ENCODE results near the gene PWP2. TPM values are rescaled to one million over a fixed set of nuclear protein-coding genes. Genes with fewer than 3 reads are reported as not detected.

The PWP2 gene
- 7.8 TPM for total RNA-seq

DNA sequence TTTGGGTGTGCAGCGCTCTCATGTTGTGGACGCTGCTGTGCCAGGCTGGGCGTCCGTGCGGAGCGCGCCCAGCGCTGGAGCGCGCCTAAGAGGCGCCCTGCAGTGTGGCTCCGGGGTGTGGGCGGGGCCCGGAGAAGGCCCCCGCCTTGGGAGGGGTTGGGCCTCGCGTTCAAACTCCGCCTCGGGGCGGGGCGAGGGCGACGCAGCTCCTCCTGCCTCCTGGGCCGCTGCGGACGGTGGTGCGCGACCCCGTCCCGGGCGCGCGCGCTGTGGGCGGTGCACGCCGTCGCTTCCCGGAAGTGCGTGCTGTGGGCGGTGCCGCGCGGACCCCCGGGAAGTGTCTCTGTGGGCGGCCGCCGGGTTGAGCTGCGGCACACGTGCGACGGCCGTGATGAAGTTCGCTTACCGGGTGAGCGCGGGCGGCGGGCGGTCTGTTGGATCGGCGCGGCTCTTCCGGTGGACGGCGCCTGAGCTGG, at the start of gene PWP2:
PWP2 (plus strand) TSS at position 374 of the 476 bp plus-strand sequence; CDS start at position 392, 18 bp downstream.
- DNase-seq (ENCODE audit: low read depth in 2 of 3, low spot score in 2 of 3): peak in 1 of 3 donors; percentile 43

DNA sequence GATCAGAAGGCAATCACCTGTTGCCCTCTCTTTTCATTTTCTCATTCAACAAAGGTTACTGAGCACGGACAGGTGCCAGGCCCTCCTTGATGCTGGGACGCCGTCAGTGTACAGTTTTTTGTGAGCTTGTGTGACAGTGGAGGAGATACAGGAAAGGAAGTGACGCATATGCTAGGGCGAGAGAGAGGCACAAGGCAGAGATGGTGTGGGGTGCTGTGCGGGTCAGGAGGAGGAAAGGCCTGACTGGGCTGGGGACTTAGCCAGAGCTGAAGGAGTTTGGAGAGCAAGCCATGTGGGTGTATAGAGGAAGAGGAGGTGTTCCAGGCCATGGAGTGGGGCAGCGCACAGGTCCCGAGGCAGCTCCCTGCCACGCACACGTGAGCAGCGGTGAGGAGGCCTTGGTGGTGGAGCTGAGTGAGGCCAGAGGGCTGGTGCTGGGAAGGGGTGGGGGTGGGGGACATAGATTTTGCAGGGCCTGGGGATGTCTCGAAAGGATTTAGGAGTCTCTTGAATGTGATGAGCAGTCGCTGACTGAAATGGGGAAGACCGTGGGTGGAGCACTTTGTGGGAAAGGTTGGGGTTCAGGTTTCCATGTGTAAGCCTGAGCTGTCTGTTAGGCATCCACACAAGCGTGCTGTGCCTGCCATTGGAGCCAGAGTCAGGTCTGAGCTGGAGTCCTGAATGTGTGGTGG, 49.1 kb upstream of the PWP2 start:
- no peak for DNase-seq (ENCODE audit: low read depth in 2 of 3, low spot score in 2 of 3)

DNA sequence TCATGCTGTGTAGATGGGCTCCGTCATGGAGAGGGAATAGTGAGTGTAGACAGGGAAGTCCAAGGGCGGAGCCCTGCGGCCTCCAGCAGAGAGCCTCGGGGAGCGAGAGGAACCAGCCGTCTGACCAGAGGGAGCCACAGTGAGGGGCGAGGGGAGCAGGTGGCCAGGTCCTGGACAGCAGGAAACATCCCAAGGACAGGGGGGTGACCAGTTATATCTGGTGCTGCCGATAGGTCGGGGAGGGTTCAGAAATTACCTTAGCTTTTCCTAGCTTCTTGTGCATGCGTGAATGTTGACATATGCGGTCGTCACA, 48.6 kb upstream of the PWP2 start:
- no peak for DNase-seq (ENCODE audit: low read depth in 2 of 3, low spot score in 2 of 3)

DNA sequence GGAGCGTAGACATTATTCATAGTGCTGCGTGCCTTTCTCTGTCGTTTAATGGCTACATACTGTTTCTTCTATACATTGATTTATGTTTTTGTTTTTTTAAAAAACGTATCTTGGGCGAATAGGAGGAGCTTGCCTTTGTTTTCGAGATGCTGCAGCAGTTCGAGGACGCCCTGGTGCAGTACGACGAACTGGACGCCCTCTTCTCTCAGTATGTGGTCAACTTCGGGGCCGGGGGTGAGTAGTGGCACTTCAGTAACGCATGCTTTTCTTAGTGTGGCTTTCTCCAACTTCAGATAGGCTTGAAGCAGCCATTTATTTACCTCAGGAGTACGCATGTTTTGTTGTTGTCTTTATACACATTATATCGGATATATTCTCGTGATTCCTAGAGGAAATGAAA, 48.2 kb upstream of the PWP2 start:
- no peak for DNase-seq (ENCODE audit: low read depth in 2 of 3, low spot score in 2 of 3)

DNA sequence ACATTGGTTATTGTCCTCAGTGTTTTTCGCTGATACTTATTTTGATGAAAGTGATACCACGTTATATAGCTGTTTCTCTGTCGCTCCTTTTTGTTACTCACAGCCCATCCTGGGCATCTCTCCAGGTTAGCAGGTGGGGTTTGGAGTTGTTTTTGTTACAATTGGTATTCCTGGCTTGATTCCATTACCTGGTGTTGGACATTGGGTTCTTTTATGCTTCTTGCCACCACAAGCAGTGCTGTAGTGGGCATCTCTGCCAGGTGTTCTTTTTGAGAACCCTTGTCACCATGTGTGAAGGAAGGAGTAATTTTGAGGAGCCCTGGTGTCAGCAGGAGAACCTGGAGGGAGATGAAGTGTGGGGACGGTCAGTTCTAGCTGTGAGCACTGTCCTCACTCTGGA, 47.5 kb upstream of the PWP2 start:
- no peak for DNase-seq (ENCODE audit: low read depth in 2 of 3, low spot score in 2 of 3)

DNA sequence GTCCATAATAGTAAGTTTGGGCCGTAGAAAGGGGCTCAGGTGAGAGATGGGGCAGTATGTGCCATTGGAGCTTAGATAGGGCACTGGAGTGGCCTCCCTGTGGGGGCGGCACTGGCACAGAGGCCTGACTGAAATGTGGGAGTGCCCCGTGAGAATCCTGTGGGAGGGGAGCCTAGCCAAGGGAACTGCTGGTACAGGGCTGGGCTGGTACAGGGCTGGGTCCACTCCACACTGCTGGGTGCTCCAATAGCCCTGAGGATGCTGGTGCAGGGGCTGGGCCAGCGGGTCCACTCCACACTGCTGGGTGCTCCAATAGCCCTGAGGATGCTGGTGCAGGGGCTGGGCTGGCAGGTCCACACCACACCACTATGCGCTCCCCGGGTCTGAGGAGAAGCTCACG, 44.8 kb upstream of the PWP2 start:
- no peak for DNase-seq (ENCODE audit: low read depth in 2 of 3, low spot score in 2 of 3)

DNA sequence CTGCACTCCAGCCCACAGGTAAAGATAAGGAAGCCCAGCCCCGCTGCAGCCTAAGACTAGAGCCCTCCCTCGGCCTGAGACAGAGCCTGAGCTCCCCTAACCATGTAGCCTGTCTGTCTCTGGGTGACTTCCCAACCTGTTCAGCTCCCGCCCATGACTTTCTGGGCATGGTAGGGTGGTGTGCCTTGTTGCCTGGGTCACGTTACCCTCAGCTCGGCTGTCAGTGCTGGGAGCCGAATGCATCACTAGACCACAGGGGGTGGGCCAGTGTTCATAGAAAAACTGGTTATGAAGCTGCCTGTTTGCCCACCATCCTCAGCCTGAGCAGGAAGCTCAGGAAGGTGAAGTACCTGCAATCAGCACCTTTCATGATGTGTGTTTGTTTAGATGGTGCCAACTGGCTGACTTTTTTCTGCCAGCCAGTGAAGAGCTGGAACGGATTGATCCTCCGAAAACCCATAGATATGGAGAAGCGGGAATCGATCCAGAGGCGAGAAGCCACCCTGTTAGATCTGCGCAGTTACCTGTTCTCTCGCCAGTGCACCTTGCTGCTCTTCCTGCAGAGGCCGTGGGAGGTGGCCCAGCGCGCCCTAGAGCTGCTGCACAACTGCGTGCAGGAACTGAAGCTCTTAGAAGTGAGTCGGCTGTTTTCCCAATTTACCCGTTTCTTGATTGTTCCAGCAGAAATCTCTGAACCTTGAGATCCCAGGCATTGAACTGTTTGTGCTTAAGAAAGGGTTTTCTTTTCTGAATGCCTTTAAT, 43.9 kb upstream of the PWP2 start:
- no peak for DNase-seq (ENCODE audit: low read depth in 2 of 3, low spot score in 2 of 3)

DNA sequence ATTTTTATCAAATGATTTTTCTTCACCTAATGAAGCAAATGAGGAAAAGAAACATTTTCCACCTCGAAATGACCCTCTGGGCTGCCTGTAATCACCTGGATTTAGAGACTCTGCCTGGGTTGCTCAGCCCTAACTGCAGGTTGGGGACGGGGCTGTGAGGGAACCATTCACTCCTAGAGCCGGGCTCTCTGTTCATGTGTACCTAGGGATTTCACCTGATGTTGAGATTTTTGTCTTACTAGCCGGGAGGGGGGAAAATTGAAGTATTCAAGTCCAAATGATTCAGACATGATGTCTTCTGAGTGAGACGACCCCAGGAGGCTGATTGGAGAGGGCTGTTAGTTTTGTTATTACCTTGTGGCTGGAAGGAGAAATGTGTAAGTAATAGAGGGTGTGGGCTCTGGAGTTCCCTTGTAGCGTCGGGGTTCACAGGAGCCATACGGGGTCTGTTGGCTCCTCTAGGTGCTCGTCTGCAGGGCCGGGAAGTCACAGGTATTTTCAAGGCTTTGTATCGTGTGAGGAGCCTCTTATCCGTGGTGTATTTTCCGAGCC, 42.3 kb upstream of the PWP2 start:
- DNase-seq (ENCODE audit: low read depth in 2 of 3, low spot score in 2 of 3): no peak

DNA sequence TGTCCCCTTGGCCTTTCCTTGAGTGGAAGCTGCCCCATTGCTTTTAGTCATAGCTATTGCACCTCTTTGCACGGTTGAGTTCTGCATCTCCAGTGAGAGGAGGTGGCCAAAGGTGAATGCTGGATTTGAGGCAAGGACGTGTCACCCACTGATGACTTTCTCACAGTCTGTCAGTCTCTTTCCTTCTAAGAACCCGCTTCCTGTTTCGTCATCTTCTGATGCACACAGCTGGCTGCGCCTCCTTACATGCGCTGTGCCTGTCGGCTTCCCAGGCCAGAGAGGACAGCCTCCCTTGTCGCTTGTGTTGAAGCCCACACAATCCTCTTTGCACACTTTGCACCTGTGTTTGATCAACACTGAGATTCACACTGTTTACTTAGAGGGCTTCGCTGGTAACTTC, 41.8 kb upstream of the PWP2 start:
- DNase-seq (ENCODE audit: low read depth in 2 of 3, low spot score in 2 of 3): peak in 2 of 3 donors; percentile 37 to 76

DNA sequence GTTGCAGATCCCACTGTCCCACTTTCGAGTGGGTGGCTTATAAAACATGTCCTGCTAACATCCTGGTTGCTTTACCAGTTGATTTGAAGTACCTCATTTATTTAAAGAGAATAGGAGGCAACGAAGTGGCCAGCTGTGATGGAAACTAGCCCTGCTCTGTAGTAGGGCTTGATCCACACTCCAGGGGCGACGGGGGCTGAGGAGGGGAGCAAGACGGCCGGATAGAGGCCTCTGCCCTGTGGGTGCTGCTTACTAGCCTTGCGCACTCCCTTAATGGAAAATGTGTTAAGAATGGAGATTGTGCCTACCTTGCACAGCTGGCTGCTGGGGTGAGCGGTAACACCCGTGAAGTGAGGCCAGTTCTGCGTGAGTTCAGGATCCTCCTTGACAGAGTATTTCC, 41.1 kb upstream of the PWP2 start:
- DNase-seq (ENCODE audit: low read depth in 2 of 3, low spot score in 2 of 3): no peak

DNA sequence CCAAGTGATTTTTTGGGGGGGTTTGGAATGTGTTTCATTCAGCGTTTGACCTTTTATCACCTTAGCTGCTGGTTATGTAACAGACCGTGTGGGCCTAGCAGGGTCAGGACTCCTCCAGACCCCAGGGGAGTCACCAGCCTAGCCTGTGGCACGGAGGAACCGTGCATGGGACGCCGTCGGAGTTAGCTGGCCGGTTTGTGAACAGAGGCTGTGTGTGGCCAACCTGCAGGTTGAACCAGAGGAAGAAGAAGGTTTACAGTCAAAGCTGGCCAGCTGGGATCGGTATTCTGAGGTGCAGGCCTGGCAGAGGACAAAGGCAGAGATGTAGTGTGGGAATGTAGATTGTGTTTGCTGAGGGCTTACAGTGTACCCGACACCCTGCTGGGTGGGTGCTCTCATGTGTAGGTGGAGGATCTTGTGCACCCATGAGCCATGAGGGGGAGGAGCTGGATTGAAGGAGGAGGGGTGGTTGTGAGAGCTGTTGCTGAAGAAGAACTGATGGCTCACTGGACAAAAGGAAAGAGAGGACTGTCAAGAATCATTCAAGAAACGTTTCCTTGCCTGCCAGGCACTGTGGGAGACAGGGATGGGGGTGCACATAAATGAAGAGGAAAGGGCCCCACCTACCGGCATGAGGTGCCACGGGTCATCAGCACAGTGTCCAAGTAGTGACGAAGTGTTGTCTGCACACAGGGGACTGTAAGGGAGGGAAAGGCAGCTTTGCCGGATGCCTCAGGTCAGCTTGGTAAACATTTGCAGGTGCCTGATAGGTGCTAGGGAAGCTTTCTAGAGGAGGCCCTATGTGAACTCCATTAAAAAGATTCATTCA, 40.0 kb upstream of the PWP2 start:
- DNase-seq (ENCODE audit: low read depth in 2 of 3, low spot score in 2 of 3): no peak

DNA sequence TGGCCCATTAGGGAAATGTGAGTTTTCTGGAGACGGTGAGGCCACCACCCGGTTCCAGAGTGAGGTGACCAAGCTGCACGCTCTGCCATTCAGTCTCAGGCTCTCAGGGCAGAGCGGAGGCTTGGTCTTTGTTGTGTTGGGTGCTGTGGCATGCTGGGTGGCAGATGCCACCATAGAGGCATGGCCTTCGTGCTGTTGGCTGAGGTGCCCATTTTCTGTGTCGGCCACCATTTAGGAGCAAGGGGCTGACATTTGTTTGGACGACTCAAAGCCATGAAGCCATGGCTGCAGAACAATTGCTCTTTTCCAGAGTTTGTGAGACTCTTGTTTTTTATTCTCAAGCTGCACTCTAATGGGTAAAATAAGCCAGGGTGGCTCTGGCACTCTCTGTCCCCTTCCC, 36.8 kb upstream of the PWP2 start:
- DNase-seq (ENCODE audit: low read depth in 2 of 3, low spot score in 2 of 3): no peak

DNA sequence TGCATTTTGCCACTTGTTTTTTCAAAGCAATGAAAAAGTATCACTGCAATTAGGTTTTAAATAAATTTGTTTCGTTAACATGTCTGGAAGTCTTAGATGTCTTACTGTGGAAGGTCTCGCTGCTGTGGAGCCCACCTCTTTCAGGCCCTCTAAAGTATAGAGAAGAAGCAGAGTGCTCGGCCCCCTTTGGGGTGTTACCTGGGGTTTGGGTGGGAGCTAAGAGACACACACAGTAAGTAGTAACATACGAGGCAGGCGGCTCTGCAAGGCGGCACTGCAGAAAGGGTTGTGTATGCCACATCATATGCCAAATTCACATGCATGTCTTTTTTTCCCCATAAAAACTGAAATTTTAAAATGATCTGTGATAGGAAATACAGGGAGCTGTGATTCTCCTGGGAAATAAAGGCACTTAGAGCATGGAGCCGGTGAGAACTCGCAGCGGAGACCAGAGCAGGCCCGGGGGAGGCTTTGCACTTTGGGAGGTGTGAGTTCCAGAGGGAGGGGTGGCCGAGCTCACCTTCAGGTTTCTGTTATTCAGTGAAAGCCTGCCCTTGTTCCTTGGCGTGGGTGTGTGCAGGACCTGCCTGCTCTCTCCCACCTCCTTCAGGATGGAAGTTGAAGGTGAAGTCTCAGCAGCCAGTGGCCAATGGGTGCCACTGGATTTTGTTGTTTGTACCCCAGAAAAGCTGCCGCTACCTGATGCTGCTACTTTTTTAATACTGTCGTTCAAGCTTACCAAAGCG, 35.7 kb upstream of the PWP2 start:
- no peak for DNase-seq (ENCODE audit: low read depth in 2 of 3, low spot score in 2 of 3)

DNA sequence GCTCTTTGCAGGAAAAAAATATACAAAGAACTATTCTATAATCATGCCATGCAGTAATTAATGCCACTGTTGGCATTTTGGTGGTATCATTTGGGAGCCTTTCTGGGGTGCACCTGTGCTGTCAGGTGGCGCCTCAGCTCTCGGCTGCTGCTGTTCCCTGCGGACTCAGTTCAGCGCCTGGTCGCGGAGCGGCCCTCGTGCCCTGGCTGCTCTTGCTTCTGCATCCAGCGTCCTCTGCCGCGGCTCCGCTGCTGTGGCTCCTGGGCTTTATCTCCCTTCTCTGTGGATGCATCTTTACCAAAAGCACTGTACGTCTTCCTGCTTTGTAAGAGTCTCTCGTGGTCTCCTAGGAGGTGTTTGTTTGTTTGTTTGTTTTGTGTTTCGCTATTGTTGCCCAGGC, 35.1 kb upstream of the PWP2 start:
- no peak for DNase-seq (ENCODE audit: low read depth in 2 of 3, low spot score in 2 of 3)

DNA sequence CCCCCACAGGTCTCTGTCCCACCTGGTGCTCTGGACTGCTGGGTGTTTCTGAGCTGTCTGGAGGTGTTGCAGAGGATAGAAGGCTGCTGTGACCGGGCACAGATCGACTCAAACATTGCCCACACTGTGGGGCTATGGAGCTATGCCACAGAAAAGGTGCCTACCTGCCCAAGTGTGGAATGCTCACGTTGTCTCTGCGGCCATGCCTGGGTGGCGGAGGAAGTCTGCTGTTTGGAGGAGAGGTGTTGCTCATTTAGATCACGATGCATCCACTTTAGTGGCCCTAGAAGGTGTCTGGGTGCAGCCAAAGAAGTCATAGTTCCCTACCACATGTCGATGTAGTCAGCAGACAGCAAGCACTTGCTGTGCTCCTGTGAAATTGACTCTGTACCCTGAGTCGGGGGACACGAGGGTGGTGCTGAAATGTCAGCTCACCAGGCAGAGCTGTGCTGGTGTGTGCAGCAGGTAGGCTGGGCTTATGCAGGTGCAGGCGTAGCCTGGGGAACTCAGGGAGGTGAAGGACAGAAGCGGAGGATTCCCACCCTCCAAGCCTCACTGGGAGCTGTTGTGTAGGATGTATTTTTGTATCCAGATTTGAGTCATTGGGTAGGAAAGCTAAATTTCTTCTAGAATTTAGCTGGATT, 32.8 kb upstream of the PWP2 start:
- no peak for DNase-seq (ENCODE audit: low read depth in 2 of 3, low spot score in 2 of 3)

DNA sequence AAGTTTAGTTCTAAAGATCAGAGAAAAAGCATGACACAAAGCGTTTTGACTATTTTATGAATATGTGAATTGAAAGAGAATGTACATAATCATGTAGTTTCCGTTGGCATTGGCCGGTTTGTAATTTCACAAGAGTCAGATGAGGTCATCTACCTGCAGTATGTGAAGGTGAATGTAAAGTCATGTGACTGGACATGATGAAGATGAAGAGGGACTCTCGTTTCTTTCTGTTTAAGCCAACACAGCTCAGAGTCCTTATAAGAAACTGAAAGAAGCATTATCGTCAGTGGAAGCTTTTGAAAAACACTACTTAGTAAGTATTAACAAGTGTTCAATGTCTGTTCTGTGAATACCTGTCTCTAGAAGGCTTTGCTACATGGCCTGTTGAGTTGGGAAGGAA, 30.9 kb upstream of the PWP2 start:
- DNase-seq (ENCODE audit: low read depth in 2 of 3, low spot score in 2 of 3): no peak

DNA sequence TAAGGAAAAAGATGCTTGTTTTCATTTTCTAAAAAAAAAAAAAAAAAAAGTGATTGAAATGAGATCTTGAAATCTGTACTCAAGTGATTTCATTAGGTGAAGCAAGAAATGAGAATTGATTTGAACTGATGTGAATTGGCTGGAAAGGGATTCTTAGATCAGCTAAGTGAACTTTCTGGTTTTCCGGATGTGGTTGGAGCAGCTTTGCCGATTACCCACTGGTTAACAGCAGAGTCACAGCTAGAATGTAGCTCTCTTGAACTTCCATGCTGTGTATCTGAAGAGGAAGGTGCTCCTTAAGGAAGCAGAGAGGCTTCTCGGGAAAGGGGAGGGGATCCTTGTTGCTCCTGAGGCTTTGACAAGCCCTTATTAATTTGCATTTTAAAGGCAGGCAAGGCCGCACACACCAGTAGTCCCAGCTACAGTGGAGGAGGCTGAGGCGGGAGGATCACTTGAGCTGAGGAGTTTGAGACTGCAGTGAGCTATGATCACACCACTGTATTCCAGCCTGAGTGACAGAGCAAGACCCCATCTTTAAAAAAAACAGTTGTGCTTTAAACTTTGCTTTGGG, 28.7 kb upstream of the PWP2 start:
- DNase-seq (ENCODE audit: low read depth in 2 of 3, low spot score in 2 of 3): no peak

DNA sequence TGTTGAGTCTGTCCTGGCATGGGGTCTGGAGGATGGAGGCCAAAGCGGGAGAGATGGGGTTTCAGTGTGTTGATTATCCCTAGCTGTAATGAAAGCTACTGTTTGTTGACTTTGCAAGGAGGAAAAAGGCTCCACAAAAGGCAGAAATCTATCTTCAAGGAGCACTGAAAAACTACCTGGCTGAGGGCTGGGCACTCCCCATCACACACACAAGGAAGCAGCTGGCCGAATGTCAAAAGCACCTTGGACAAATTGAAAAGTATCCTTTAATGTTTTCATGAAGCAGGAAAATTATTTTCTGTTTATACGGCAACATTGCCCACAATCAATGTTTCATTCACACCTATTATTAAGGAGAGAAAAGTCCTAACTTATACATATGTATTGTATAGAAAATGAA, 27.8 kb upstream of the PWP2 start:
- DNase-seq (ENCODE audit: low read depth in 2 of 3, low spot score in 2 of 3): no peak

DNA sequence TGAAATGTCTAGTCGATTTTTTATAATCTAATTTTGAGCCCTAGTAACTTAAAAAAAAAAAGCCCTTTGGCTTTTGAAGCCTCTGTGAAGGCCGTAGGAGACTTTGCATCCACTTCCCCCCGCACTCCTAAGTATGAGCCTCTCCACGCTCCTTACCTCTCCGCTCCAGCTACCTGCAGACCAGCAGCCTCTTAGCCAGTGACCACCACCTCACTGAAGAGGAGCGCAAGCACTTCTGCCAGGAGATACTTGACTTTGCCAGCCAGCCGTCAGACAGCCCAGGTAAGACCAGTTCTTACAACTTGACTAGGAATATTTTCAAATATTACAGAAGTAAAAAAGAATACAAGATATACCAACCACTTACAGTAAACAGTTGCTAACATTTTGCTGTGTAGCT, 27.4 kb upstream of the PWP2 start:
- DNase-seq (ENCODE audit: low read depth in 2 of 3, low spot score in 2 of 3): no peak

Data from hematopoietic multipotent progenitor cell (in vitro differentiated cells).